GM18502 (cell line): Measurements from ENCODE around the gene POLR2E.

ENCODE experiments used
- ATAC-seq: cut with Tn5 transposase; IDR thresholded peaks from one replicate; pipeline ENCODE4 v1.9.1; 2021; ENCODE audit warnings: mild to moderate bottlenecking; ENCODE audit not compliant: unreplicated experiment, poor library complexity

POLR2E gene

GRCh38 chr19:1101337-1101698 is 6.1 kb upstream of the POLR2E start:
- no peak for ATAC-seq

DNA sequence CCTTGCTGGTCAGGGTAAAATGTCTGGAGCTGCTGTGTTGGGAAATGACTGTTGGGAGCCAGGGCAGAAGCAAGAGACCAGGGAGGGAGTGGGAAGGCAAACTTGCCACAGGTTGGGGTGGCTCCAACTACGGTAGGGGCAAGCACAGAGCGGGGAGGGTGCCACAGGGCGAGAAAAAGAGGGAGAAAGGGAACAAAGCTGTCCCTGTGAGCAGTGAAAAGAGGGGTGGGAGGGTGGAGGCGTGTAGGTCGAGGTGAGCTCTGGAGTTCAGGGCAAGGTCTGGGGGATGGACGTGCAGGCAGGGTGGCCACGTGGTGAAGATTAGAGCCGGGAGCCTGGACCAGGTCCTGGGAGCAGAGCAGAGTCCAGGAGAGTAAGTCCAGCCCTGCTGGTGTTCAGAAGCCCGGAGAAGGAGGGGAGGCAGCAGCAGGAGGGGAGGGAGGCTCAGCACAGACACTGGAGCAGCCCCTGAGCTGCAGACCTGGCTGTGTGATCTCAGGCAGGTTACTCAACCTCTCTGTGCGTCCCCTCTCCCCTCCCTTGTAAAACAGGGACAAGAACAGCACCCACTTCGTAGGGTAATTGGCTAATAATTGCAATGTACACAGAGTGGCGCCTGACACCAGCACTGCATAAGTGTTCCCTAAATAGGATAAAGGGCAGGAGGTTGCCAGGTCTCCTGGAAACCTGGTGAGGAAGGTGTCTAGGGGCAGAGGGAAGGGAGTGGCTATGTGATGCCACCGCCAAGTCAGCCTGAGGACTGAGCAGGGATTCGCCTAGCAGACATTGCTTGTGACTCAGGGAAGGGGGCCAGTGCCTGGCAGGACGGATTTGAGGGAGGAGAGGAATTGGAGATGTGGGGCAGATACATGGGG is 3.2 kb upstream of the POLR2E start:
- ATAC-seq = no peak

DNA sequence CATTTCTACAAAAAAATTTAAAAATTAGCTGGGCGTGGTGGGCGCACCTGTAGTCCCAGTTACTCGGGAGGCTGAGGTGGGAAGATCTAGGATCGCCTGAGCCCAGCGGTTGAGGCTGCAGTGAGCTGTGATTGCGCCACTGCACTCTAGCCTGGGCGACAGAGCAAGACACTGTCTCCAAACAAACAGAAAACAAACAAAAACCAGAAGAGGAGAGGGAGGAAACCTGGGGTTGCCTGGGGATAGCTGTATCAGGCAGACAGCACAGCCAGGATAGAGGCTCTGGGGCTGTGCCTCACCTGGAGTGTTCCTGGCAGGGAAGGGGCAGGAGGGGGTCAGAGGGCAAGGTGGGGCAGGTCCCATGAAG is 2.6 kb upstream of the POLR2E start:
- no peak for ATAC-seq

- ATAC-seq = peak; percentile 2
These were observed 559 bp downstream of the POLR2E start for GRCh38 chr19:1094655-1094977.

- no peak for ATAC-seq
These were observed 1.2 kb downstream of the POLR2E start for GRCh38 chr19:1093811-1094553.

GRCh38 chr19:1093330-1093729 is 1.8 kb downstream of the POLR2E start:
- ATAC-seq = no peak

- no peak for ATAC-seq
These were observed 3.5 kb downstream of the POLR2E start for GRCh38 chr19:1091544-1092175.

DNA sequence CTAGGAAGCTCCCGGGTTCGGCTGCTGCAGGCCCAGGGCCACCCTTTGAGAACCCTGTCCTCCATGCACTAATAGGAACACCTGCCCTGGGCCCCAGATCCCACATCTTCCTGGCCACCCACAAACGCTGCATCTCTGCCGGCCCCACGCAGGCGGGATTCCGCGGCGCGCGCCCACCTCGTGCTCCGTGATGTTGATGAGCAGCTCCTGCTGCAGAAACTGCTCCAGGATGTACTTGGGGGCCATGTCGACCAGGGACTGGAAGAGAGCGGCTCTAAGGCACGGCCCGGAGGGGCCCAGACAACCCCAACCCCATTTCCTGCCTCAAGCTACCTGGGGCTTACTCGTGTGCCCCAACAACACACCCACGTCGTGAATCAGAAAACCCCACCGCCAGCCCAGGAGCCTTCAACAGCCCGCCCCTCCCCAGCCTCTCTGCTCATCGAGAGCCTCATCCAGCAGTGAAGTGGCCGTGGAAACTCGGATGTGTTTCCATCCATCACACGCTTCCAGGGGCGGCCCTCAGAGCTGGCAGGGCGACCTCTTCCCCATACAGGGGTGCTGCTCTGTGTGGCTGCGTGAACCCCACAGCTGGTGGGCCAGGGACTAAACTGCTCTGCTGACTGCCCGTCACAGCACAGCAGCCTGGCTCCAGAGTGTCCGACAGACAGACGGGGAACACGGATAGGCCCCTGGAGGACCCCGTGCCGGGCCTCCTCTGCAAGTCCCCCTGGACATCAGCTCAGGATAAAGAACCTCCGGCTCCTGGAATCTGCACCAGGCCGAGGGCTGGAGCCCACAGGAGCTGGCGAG is 4.2 kb downstream of the POLR2E start:
- no peak for ATAC-seq

DNA sequence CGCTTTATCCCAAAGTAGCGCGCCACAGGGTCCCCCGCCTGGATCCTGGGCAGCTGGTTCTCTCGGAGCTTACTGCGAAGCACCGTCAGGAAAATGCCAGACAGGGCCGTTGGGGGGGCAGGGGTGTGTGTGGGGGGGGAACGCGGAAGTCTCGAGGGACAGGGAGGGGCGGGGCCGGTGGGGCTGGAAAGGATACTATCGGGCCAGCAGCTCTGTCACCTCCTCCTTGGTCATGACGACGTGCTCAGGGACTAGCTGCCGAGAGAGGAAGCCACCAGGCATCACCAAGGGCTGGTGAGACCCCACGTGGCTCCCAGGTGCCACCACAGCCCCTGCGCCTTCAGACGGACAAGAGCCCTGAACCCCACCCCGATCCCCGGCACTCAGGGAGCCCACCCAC is 5.3 kb downstream of the POLR2E start:
- no peak for ATAC-seq

DNA sequence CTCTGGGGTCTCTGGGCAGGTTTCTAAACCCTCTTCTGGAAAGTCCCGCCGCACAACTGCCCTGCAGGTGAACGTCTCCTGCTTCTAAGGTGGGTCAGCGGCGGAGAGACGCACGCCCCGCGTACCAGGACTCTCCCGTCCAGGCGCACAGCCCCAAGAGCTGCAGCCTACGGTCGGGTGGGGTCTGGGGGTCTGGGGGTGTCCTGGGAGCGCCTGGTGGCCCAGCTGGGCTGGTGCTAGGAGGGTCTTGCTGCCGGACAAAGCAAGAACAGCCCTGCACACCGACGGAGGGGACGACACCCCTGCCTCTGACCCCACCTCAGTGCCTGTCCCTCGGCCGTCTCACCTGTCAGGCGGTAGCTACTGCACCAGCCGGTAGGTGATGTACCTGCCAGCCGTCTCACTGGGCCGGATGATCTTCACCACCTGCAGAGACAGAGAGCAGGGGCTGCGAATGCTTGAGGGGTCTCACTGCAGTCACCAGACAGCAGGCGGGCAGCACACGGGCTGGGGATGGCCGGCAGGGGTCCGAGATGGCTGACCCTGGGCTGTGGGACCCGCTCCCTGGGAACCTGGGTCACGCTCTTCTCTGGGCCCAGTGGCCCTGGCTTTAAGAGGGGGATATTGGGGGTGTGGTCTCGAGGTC is 5.9 kb downstream of the POLR2E start:
- ATAC-seq = no peak

DNA sequence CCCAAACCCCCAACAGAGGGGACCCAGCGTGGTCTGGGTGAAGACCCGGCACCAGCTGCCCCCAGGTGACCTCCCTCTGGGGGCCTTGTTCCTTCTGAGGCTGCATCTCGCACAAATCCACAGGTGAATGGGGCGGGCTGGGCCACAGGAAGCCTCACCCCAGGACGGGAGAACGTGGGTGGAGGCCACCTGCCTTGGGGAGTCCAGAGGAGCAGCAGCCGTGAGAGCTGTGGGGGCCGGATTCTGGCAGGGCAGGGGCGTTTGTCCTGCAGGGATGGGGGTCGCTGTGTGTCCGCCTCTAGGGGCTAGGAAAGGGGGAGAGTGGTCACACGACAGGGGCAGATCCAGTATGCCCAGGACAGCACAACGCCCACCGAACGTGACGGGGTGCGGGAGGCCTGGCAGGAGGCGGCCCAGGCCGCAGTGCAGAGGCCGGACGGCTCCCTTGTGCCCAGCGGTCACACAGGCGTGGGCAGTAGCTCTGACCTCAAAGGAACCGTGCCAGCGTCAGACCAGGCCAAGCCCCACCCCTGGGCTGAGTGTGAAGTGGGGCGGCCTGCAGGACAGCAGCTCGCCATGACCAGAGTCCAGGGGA is 6.7 kb downstream of the POLR2E start:
- ATAC-seq = no peak

DNA sequence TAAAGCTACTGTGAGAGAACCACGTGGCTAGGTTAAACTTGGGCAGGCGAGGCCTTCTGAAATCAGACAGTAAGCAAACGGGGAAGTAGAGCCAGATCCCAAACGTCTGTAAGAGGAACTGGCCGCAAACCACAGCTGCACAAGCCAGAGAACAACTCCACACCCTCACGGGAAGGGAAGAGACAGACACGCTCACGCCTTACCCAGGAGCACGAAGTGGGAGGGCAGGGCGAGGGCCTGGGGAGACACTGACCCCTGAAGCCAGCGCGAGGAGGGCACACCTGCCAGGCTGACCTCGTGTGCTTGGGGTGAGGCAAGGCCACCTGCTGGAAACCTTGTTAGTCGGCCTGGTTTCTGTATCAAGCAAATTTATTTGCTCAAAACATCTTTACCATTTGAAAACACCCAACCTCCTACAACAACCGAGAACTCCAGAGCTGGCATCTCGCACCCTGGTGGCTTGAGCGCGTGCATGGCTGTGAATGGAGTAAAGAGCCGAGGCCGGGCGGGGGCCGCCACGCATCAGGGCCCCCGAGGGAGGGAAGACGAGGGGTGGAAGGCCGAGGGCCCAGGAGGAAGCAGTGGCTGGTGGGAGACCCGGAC is 7.3 kb downstream of the POLR2E start:
- ATAC-seq = no peak

- ATAC-seq = no peak
These were observed 8.6 kb downstream of the POLR2E start for GRCh38 chr19:1086613-1087012.

GRCh38 chr19:1085676-1086442 is 9.3 kb downstream of the POLR2E start:
- no peak for ATAC-seq

DNA sequence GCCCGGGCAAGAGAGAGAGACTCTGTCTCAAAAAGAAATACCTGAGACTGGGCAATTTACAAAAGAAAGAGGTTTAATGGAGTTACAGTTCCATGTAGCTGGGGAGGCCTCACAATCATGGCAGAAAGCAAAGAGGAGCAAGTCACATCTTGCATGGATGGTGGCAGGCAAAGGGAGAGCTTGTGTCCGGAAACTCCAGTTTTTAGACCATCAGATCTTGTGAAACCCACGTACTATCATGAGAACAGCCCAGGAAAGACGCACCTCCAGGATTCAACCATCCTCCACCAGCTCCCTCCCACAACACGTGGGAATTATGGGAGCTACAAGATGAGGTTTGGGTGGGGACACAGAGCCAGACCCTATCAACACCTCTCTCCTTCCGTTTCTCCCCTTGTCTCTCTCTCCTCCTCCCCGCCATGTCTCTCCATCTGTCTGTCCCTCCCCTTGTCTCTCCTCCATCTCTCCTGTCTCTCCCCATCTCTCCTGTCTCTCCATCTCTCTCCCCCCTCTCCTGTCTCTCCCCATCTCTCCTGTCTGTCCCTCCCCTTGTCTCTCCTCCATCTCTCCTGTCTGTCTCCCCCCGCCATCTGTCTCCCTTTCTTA is 10.0 kb downstream of the POLR2E start:
- ATAC-seq = no peak

- no peak for ATAC-seq
These were observed 10.9 kb downstream of the POLR2E start for GRCh38 chr19:1084024-1084868.
